Smooth muscle cell of the coronary artery (primary cell): Measurements from ENCODE around the gene EAF2. TPM values are rescaled to one million over a fixed set of nuclear protein-coding genes. Genes with fewer than 3 reads are reported as not detected.

Experiments
- total RNA-seq: library from RNA; depleted of rRNA; stranded (reverse); fragments of >200 nt; gene quantifications from 2 replicates; pipeline ENCODE4 v1.2.3, GENCODE V29; 2014; ENCODE audit warnings: low replicate concordance

Gene EAF2
- 1.8 and 2.8 TPM in 2 replicates for total RNA-seq

DNA sequence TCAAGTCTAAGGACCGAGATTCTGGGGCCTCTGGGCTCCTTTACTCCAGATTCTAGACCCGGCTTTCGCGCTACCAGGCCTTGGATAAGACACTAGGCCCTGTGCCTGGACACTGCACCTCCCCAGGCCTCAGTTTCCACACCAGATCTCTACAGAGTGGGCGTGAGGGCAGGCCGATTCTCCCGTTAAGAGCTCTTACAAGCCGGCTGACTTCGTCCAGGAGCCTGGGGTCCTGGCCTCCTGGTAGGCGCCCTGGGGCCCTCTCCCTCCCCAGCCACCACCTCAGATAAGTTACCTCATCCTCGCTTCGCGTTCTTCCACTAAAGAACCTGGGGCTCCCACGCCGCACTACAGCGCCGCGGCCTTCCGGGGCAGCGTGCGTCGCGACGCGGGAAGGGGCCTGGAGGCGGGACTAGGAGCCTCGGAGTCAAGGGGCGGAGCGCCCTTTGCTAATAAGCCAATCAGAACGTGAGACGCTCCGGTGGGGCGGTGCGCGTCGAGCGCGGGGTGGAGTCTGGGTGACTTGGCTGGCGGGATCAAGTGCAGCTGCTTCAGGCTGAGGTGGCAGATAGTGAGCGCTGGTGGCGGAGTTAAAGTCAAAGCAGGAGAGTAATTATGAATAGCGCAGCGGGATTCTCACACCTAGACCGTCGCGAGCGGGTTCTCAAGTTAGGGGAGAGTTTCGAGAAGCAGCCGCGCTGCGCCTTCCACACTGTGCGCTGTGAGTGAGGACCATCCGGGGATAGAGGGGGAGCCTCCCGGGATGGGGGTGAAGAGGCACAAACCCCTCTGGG, at the start of gene EAF2, which contains the start of gene IQCB1:
EAF2 (plus strand) TSS at position 539 of the 794 bp plus-strand sequence; CDS start at position 616, 77 bp downstream.
IQCB1 (minus strand) TSS at position 390 of the 794 bp plus-strand sequence. CDS start 6,100 bp downstream, outside the sequence.

DNA sequence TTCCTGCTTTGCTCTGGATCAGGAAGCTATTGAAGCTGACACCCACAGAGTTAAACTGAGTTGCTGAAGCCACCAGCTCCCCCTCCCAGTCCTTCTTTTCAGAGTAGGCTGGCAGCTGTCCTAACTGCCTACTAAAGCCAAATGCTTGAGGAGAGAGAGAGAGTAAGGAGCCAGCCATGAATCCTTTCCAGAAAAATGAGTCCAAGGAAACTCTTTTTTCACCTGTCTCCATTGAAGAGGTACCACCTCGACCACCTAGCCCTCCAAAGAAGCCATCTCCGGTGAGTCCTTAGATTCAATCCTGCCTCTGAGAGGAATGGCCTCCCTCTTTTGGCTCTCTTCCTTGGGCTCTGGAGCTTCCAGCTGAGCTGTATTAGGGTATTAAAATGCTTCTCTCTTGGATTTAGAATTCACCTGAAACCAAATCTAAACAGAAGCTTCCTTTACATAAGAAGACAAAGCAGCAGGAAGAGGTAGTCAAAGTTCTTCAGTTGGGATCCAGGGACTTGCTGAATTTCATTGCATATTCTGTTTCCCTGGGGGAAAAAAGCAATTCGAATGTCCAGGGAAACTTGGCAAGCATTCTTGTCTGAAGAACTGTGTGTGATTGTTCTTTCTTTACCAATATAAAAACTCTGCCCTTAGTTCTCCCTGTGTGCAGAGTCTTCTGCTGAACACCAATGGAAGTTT, 59.4 kb downstream of the EAF2 start, which contains the start of gene SLC15A2:
SLC15A2 (plus strand) TSS at position 101 of the 690 bp plus-strand sequence; CDS start at position 177, 76 bp downstream.

Other genes starting within 250 kb of the EAF2 start
- not detected in 2 replicates for gene FBXO40, start 241.8 kb upstream of the EAF2 start, total RNA-seq
- gene HCLS1, start 174.3 kb upstream of the EAF2 start, total RNA-seq: 0.60 and 2.2 TPM in 2 replicates
- 28.7 and 53.1 TPM in 2 replicates for gene GOLGB1, start 85.5 kb upstream of the EAF2 start, total RNA-seq
- gene IQCB1, start 149 bp upstream of the EAF2 start, total RNA-seq: 13.3 and 14.3 TPM in 2 replicates
- 0.15 and 1.3 TPM in 2 replicates for gene SLC15A2, start 59.2 kb downstream of the EAF2 start, total RNA-seq
- gene ILDR1, start 187.0 kb downstream of the EAF2 start, total RNA-seq: not detected in 2 replicates
- gene CD86, start 220.2 kb downstream of the EAF2 start, total RNA-seq: not detected in 2 replicates